AG09309 (cell line): ENCODE data around the gene NEMP2.

Experiments used
- DNase-seq: peaks from one replicate; pipeline ENCODE4 v3.0.0-alpha.2; 2010; ENCODE audit warnings: low read depth
- H3K4me3 ChIP-seq: 2 replicates; pipeline ENCODE4 v1.5.1; 2011; ENCODE audit warnings: mild to moderate bottlenecking, low read depth, low read length, moderate library complexity; ENCODE audit not compliant: control insufficient read depth
- CTCF ChIP-seq: IDR thresholded peaks from 2 replicates; pipeline ENCODE4 v1.5.1; 2011; ENCODE audit warnings: mild to moderate bottlenecking, low read depth, low read length, inconsistent platforms; ENCODE audit not compliant: insufficient read depth, control insufficient read depth; ENCODE audit errors: missing control alignments

The NEMP2 gene

GRCh38 chr2:190561094-190561493, 26.6 kb upstream of the NEMP2 start:
- no peak for TF ChIP-seq CTCF
- DNase-seq, result no peak
- no peak overlapping the region for H3K4me3 ChIP-seq

- no peak overlapping the region for H3K4me3 ChIP-seq
- no peak for DNase-seq
- TF ChIP-seq CTCF, result no peak
These were observed 20.0 kb upstream of the NEMP2 start for GRCh38 chr2:190554357-190555006.

DNA sequence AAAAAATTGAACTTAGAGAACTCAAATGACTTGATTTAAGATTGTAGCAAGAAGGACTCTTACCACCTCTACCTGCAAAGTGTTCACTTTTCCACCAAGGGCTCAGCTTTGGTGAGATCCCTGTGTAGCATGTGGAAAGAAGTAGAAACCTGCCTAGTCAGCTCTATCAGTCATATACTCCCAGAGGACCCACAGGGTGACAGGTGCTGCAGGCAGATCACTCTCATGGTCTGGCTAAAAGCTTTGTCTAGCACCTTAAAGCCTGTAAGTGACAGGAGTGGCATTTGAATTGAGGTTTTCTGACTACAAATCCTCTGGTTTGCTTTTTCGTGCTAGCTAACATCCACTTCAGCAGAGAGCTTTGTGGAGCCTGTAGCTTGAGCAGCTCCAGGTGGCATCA, 18.7 kb upstream of the NEMP2 start:
- H3K4me3 ChIP-seq, result no peak overlapping the region
- TF ChIP-seq CTCF, result no peak
- DNase-seq, result no peak

DNA sequence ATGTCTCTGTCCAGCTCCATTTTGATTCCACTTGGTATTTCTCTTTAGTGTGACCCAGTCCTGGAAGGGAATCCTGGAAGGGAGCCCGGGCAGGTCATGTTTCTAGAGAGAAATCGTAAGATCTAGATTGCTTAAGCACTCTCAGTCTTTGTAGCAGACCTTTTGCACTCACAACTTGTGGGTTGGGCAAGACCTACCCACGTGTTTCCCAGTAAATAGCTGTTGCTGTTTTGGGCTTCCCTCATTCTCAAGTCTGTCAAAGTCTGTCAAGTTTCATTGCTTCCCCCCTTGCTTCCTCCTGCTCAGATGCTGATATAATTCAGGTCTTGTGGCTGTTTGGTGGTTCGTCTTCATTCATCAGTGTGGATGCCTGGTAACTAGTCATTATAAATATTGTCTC, 17.4 kb upstream of the NEMP2 start:
- no peak for DNase-seq
- no peak for TF ChIP-seq CTCF
- H3K4me3 ChIP-seq, result no peak overlapping the region

- DNase-seq, result no peak
- TF ChIP-seq CTCF, result no peak
- no peak overlapping the region for H3K4me3 ChIP-seq
These were observed 15.6 kb upstream of the NEMP2 start for GRCh38 chr2:190550137-190550536.

GRCh38 chr2:190547886-190548285, 13.4 kb upstream of the NEMP2 start:
- DNase-seq, result no peak
- TF ChIP-seq CTCF, result no peak
- no peak overlapping the region for H3K4me3 ChIP-seq

- DNase-seq, result no peak
- no peak overlapping the region for H3K4me3 ChIP-seq
- TF ChIP-seq CTCF, result no peak
These were observed 12.2 kb upstream of the NEMP2 start for GRCh38 chr2:190546734-190547133.
